ENCODE data around the gene CORO2B. TPM values are rescaled to one million over a fixed set of nuclear protein-coding genes. Genes with fewer than 3 reads are reported as not detected.
A peak's percentile ranks its signal among the peaks of the same experiment; 100 is the strongest.

Gene CORO2B
- total RNA-seq, 4 donors from 2014 or later: 0.19 to 2.3 (median 0.22) TPM; not detected in 1

GRCh38 chr15:68553994-68554720 lies 24.6 kb upstream of the CORO2B start:
- no peak for DNase-seq
- intact Hi-C loops (cut with DNase I): loop anchor here (5.0 to 10.0 kb wide), 2 partner anchors 239 to 323 kb away; no protein-coding TSS in a partner anchor
- Histone ChIP-seq H3K27ac (no peak overlapping the region), H3K9me3 (no peaks in the 10 kb centered on the region), H3K36me3 (no peaks in the 10 kb centered on the region), H3K4me1 (peaks cover 2 to 7% (median 6%) of the 10 kb centered on the region in 3 donors), H3K27me3 (peaks cover 0 to 70% (median 0%) of the 10 kb centered on the region in 4 donors), H3K4me3 (no peak overlapping the region)
- TF ChIP-seq POLR2A (IDR thresholded peaks at IDR 0.05) (no peak), CTCF (IDR thresholded peaks at IDR 0.05) (peak; percentile 48 to 77 (median 71))
- 32 to 37% methylated on average over 9 to 10 of the region's 10 CpGs for WGBS, 2 donors

- WGBS, 2 donors: 63 to 65% methylated on average over 5 to 6 of the region's 10 CpGs
- no peak for TF ChIP-seq POLR2A (IDR thresholded peaks at IDR 0.05)
- no peak for TF ChIP-seq CTCF (IDR thresholded peaks at IDR 0.05)
- intact Hi-C loops (cut with DNase I): loop anchor here (5.0 to 10.0 kb wide), 2 partner anchors 240 to 322 kb away; no protein-coding TSS in a partner anchor
These were observed 23.8 kb upstream of the CORO2B start for GRCh38 chr15:68554721-68555678.

DNA sequence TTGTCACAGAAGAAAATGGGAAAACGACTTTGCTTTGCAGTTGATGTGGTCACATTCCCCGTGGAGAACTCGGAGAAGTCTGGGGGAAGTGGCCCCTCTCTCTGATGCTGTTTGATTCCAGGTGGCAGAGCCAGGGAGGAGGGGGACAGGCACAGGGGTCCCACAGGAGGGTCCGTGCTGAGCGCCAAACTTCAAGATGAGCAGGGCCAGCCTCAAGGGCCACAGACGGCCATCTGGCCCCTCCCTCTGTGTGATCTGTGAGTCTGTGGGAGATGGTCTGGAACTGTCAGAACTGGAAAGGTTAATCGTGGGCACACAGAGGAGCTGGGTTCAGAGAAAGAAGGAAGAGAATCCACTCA lies 23.1 kb upstream of the CORO2B start:
- WGBS, 2 donors: 75 to 76% methylated on average over 5 to 6 of the region's 7 CpGs
- TF ChIP-seq POLR2A (IDR thresholded peaks at IDR 0.05): no peak
- TF ChIP-seq CTCF (IDR thresholded peaks at IDR 0.05): no peak
- Histone ChIP-seq H3K27ac (no peak overlapping the region), H3K36me3 (no peaks in the 10 kb centered on the region), H3K4me3 (no peak overlapping the region), H3K4me1 (peaks cover 12 to 17% (median 14%) of the 10 kb centered on the region in 3 donors), H3K9me3 (no peaks in the 10 kb centered on the region), H3K27me3 (peaks cover 0 to 71% (median 0%) of the 10 kb centered on the region in 4 donors)
- intact Hi-C loops (cut with DNase I): loop anchor here (10.0 kb wide), 1 partner anchor 241 kb away; no protein-coding TSS in a partner anchor
- DNase-seq: no peak

More at GRCh38 chr15:68554721-68555678, 23.8 kb upstream of the CORO2B start:
- no peak for DNase-seq
- no peak overlapping the region for H3K27ac ChIP-seq
- H3K27me3 ChIP-seq: peaks cover 0 to 70% (median 0%) of the 10 kb centered on the region in 4 donors
- no peaks in the 10 kb centered on the region for H3K36me3 ChIP-seq
- H3K4me1 ChIP-seq: peaks cover 11 to 14% (median 14%) of the 10 kb centered on the region in 3 donors
- H3K4me3 ChIP-seq: no peak overlapping the region
- no peaks in the 10 kb centered on the region for H3K9me3 ChIP-seq

- Histone ChIP-seq H3K4me1 (peaks cover 12 to 17% (median 14%) of the 10 kb centered on the region in 3 donors), H3K27me3 (peaks cover 0 to 72% (median 0%) of the 10 kb centered on the region in 4 donors), H3K27ac (no peak overlapping the region), H3K36me3 (no peaks in the 10 kb centered on the region), H3K4me3 (no peak overlapping the region), H3K9me3 (no peaks in the 10 kb centered on the region)
- WGBS, 2 donors: 78 to 84% methylated on average over 8 to 14 of the region's 17 CpGs
- no peak for DNase-seq
- intact Hi-C loops (cut with DNase I): loop anchor here (10.0 kb wide), 1 partner anchor 242 kb away; no protein-coding TSS in a partner anchor
- TF ChIP-seq POLR2A (IDR thresholded peaks at IDR 0.05): no peak
- no peak for TF ChIP-seq CTCF (IDR thresholded peaks at IDR 0.05)
These were observed 22.4 kb upstream of the CORO2B start for GRCh38 chr15:68556139-68556990.
